Nephron (organoid): ENCODE results near the gene SHISA5.
A peak's percentile ranks its signal among the peaks of the same experiment; 100 is the strongest.

ENCODE experiments used
- H3K27ac Mint-ChIP-seq, 3 experiments: 2 replicates each; pipeline ENCODE4 v1.8.0; 2020; ENCODE audit warnings: mixed read lengths in 3 of 3, mild to moderate bottlenecking in 2 of 3, moderate library complexity in 1 of 3
- H3K27me3 Mint-ChIP-seq: 2 replicates; pipeline ENCODE4 v1.8.0; 2021; ENCODE audit warnings: low read depth, mild to moderate bottlenecking, moderate library complexity, mixed read lengths
- H3K36me3 Mint-ChIP-seq: 2 replicates; pipeline ENCODE4 v1.8.0; 2020; ENCODE audit warnings: low read depth, mixed read lengths
- H3K4me1 Mint-ChIP-seq: 2 replicates; pipeline ENCODE4 v1.8.0; 2020; ENCODE audit warnings: mixed read lengths
- H3K4me3 Mint-ChIP-seq, 3 experiments: 2 replicates each; pipeline ENCODE4 v1.8.0; 2020; ENCODE audit warnings: mild to moderate bottlenecking in 3 of 3, mixed read lengths in 3 of 3, moderate library complexity in 2 of 3
- H3K9me3 Mint-ChIP-seq: 2 replicates; pipeline ENCODE4 v1.8.0; 2020; ENCODE audit warnings: mixed read lengths
- TF ChIP-seq, protein P1 (sequence below), 3 experiments: fragments of 200-600 bp; sonication (generic); IDR thresholded peaks; one replicate each; pipeline ENCODE4 v1.5.0; 2021; ENCODE audit warnings: antibody characterized with exemption in 3 of 3; ENCODE audit not compliant: unreplicated experiment in 3 of 3

The SHISA5 gene

DNA sequence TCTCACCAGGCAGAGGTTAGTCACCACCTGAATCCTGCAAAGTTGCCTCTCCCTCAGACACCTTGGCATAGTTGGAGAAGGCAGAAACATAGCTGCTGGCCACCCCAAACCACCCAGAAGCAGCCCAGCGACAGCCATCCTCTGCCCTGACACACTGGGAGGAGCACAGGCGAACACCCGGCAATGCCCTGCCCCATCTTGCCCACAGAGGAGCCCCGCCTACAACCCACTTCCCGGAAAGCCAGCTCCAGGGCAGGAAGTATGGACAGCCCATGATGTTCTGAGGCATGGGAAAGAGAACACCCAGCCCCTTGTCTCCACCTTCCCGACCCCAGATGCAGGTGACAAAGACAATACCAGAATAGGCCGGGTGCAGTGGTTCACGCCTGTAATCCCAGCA is 12.6 kb upstream of the SHISA5 start:
- no peak overlapping the region for H3K4me3 Mint-ChIP-seq
- H3K36me3 Mint-ChIP-seq: no peaks in the 10 kb centered on the region
- H3K27ac Mint-ChIP-seq: no peak overlapping the region
- H3K27me3 Mint-ChIP-seq: no peaks in the 10 kb centered on the region
- TF ChIP-seq, protein P1, sequence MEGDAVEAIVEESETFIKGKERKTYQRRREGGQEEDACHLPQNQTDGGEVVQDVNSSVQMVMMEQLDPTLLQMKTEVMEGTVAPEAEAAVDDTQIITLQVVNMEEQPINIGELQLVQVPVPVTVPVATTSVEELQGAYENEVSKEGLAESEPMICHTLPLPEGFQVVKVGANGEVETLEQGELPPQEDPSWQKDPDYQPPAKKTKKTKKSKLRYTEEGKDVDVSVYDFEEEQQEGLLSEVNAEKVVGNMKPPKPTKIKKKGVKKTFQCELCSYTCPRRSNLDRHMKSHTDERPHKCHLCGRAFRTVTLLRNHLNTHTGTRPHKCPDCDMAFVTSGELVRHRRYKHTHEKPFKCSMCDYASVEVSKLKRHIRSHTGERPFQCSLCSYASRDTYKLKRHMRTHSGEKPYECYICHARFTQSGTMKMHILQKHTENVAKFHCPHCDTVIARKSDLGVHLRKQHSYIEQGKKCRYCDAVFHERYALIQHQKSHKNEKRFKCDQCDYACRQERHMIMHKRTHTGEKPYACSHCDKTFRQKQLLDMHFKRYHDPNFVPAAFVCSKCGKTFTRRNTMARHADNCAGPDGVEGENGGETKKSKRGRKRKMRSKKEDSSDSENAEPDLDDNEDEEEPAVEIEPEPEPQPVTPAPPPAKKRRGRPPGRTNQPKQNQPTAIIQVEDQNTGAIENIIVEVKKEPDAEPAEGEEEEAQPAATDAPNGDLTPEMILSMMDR (IDR thresholded peaks at IDR 0.05; ENCODE audit: unreplicated experiment in 3 of 3): no peak
- H3K4me1 Mint-ChIP-seq: no peaks in the 10 kb centered on the region
- no peaks in the 10 kb centered on the region for H3K9me3 Mint-ChIP-seq

DNA sequence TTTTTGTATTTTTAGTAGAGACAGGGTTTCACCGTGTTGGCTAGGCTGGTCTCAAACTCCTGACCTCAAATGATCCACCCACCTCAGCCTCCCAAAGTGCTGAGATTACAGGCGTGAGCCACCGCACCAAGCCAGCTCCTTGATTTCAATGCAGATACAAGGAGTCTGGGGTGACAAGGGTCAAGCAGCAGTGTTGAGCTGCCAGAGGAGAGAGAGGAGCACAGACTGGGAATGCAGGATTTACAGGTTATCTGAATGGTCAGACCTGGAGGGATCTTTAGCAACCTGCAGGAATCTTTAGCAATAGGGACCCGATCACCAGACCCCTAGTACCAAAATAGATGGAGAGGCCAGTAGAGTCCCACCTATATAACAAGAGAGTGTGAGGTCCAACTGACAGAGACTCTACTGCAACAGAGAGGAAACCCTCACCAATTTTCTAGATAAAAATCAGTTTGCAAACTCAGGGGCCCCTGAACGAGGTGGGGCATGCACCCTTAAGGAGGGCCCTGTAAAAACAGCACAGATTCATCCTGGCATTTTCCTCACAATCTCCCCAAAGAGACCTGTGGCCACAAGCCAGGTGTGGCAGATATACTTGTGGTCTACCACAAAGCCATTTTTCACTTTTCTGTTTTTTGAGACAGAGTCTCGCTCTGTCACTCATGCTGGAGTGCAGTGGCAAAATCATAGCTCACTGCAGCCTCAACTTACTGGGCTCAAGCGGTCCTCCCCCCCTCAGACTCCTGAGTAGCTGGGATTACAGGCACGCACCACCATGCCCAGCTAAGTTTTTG is 10.7 kb upstream of the SHISA5 start:
- TF ChIP-seq, protein P1 (IDR thresholded peaks at IDR 0.05; ENCODE audit: unreplicated experiment in 3 of 3): no peak
- Mint-ChIP-seq H3K4me3 (no peak overlapping the region), H3K4me1 (no peaks in the 10 kb centered on the region), H3K27me3 (no peaks in the 10 kb centered on the region), H3K9me3 (no peaks in the 10 kb centered on the region), H3K36me3 (no peaks in the 10 kb centered on the region), H3K27ac (no peak overlapping the region)

DNA sequence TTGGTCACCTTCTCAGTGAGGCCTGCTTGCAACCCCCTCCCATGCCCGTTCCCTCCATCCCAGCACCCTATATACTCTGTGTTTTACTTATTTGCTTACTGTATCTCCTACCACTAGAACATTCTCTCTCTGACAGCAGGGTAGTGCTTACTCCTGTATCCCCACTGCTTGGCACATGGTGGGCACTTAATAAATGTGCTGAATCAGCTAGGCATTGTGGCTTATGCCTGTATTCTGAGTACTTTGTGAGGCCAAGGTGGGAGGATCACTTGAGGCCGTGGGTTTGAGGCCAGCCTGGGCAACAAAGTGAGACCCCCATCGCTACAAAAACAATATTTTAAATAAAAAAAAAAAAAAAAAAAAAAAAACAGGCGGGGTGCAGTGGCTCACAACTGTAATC is 7.6 kb upstream of the SHISA5 start:
- Mint-ChIP-seq H3K27me3 (no peaks in the 10 kb centered on the region), H3K9me3 (no peaks in the 10 kb centered on the region), H3K4me1 (no peaks in the 10 kb centered on the region), H3K4me3 (no peak overlapping the region), H3K36me3 (no peaks in the 10 kb centered on the region), H3K27ac (no peak overlapping the region)
- TF ChIP-seq, protein P1 (IDR thresholded peaks at IDR 0.05; ENCODE audit: unreplicated experiment in 3 of 3): no peak

DNA sequence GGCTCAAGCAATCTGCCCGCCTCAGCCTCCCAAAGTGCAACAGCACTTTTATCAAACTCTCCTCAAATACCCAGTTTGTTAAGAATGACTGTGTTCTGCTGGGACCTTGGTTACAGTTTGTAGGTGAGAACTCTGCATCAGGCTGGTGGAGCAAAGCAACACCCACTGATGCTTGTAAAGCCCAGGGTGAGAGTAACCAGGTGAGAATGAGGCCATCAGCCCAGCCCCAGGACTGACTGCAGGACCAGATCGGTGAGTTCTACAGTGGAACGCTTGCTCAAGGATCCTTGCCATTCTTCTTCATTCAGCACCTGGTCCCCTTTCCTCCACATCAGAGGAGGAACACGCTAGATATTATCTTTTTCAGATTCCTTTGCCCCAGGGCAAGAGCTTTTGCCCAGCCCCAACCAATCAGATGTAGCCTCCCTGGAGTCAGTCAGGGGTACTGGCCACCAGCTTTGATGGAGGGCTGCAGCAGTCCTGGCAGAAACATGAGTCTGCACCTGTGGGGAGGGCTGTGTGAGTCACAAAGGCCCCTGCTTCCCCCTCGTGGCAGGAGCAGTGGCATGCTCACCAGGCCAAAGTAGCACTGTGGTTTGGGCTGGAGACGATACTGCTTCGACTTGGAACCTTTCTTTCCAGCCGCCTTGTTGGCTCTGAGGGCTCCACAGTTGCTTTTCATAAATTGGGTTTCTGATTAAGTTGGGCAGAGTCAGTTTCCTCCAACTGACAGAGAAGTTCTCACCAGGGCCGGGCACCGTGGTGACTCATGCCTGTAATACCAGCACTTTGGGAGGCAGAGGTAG is 3.5 kb upstream of the SHISA5 start:
- Mint-ChIP-seq H3K36me3 (no peaks in the 10 kb centered on the region), H3K27me3 (no peaks in the 10 kb centered on the region), H3K9me3 (no peaks in the 10 kb centered on the region), H3K4me1 (no peaks in the 10 kb centered on the region), H3K4me3 (no peak overlapping the region), H3K27ac (no peak overlapping the region)
- TF ChIP-seq, protein P1 (IDR thresholded peaks at IDR 0.05; ENCODE audit: unreplicated experiment in 3 of 3): peak; percentile 28 to 44 (median 35)

DNA sequence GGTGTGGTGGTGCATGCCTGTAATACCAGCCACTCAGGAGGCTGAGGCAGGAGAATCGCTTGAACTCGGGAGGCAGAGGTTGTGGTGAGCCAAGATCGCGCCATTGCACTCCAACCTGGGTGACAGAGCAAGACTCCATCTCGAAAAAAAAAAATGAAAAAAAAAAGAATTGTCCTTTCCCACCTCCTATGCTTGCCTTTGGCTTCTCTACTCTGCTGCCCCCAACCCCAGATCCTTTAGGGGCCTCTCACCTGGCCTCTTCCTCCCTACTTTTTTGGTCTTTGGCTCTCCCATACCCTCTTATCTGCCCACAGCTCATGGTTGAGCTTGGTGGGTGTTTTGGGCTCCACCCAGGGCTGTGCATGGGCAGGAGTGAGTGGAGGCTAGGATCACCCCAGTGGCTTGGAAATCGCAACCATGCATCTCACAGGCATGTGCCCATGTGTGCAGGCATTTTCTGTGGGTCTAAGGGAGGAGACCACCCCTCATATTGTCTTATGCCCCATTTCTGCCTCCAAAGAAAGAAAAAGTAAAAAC is 2.1 kb upstream of the SHISA5 start:
- Mint-ChIP-seq H3K27me3 (no peaks in the 10 kb centered on the region), H3K27ac (no peak overlapping the region), H3K36me3 (peaks cover 5% of the 10 kb centered on the region), H3K4me3 (peak overlapping the region; percentile 67 to 76 (median 71)), H3K9me3 (no peaks in the 10 kb centered on the region), H3K4me1 (no peaks in the 10 kb centered on the region)
- TF ChIP-seq, protein P1 (IDR thresholded peaks at IDR 0.05; ENCODE audit: unreplicated experiment in 3 of 3): no peak
